Erythroblast (primary cell): ENCODE results near the gene KIF6.

Source experiments
- GATA1 ChIP-seq: IDR thresholded peaks from 2 replicates; pipeline ENCODE4 v1.6.1; 2011; ENCODE audit warnings: low read depth, mild to moderate bottlenecking, control low read depth, low read length, moderate library complexity
- POLR2A ChIP-seq: IDR thresholded peaks from 2 replicates; pipeline ENCODE4 v1.6.1; 2011; ENCODE audit warnings: mild to moderate bottlenecking, low read length

GRCh38 chr6:39685938-39686337 lies 39.3 kb downstream of the KIF6 start:
- TF ChIP-seq POLR2A (no peak), GATA1 (no peak)
